HG03039 (cell line): ENCODE data around the gene HAUS5.

Source experiments
- ATAC-seq: cut with Tn5 transposase; IDR thresholded peaks from one replicate; pipeline ENCODE4 v1.9.1; 2021; ENCODE audit warnings: mild to moderate bottlenecking, moderate library complexity; ENCODE audit not compliant: unreplicated experiment

The HAUS5 gene

GRCh38 chr19:35669974-35670373, 57.4 kb downstream of the HAUS5 start:
- ATAC-seq: no peak

- no peak for ATAC-seq
Measured at GRCh38 chr19:35670686-35671085, 58.2 kb downstream of the HAUS5 start.

- ATAC-seq: no peak
Measured at GRCh38 chr19:35671818-35672217, 59.3 kb downstream of the HAUS5 start.

- ATAC-seq: no peak
Measured at GRCh38 chr19:35673121-35673804, 60.7 kb downstream of the HAUS5 start.
